ENCODE results near the gene TRIM5. TPM values are rescaled to one million over a fixed set of nuclear protein-coding genes. Genes with fewer than 3 reads are reported as not detected.

TRIM5 gene
- total and polyA plus RNA-seq, 10 of the 15 experiments (the other 5 are each of a cell fraction or from before 2014, with no cell fraction given), result 20.0 to 59.7 (median 31.8) TPM

- TF ChIP-seq NFIC (IDR thresholded peaks at IDR 0.05; ENCODE audit: low read depth, low read length), result no peak
- no peak for TF ChIP-seq SMAD1 (IDR thresholded peaks at IDR 0.05; ENCODE audit: low read depth, partially characterized antibody)
- no peak for TF ChIP-seq BCLAF1 (IDR thresholded peaks at IDR 0.05)
- no peak for TF ChIP-seq ZNF207 (IDR thresholded peaks at IDR 0.05; ENCODE audit: borderline replicate concordance)
- TF ChIP-seq CEBPB (IDR thresholded peaks at IDR 0.05; ENCODE audit: borderline replicate concordance in 1 of 2, low read depth in 2 of 2, low read length in 2 of 2), result no peak
- TF ChIP-seq HCFC1 (IDR thresholded peaks at IDR 0.05; ENCODE audit: low read length), result no peak
- TF ChIP-seq CHD2 (IDR thresholded peaks at IDR 0.05; ENCODE audit: borderline replicate concordance, low read depth, low read length), result peak; percentile 46; the same call in 1 of the 2 replicates
- TF ChIP-seq MTA3 (IDR thresholded peaks at IDR 0.05; ENCODE audit: borderline replicate concordance, low read length), result no peak
- TF ChIP-seq CBX5 (IDR thresholded peaks at IDR 0.05; ENCODE audit: low read depth), result no peak
- peak; percentile 53; the same call in 1 of the 2 replicates for TF ChIP-seq MXI1 (IDR thresholded peaks at IDR 0.05; ENCODE audit: low read depth, low read length)
- TF ChIP-seq ASH2L (IDR thresholded peaks at IDR 0.05; ENCODE audit: borderline replicate concordance, low read depth), result no peak
- TF ChIP-seq KDM1A (IDR thresholded peaks at IDR 0.05; ENCODE audit: borderline replicate concordance), result no peak
- no peak for TF ChIP-seq SUZ12 (IDR thresholded peaks at IDR 0.05; ENCODE audit: unreplicated experiment)
- peak; percentile 69 for TF ChIP-seq CBFB (IDR thresholded peaks at IDR 0.05; ENCODE audit: low read depth)
- TF ChIP-seq E2F8 (IDR thresholded peaks at IDR 0.05; ENCODE audit: low read depth, partially characterized antibody), result no peak
- no peak for TF ChIP-seq MTA2 (IDR thresholded peaks at IDR 0.05; ENCODE audit: low read depth)
- no peak for TF ChIP-seq SUPT20H (IDR thresholded peaks at IDR 0.05; ENCODE audit: borderline replicate concordance, control insufficient read depth, low read depth, low read length)
- peak; percentile 33; the same call in 1 of the 2 replicates for TF ChIP-seq ATF7 (IDR thresholded peaks at IDR 0.05; ENCODE audit: low read depth)
- TF ChIP-seq SMAD5 (IDR thresholded peaks at IDR 0.05; ENCODE audit: low read depth), result peak; percentile 89; the same call in 1 of the 2 replicates
- TF ChIP-seq ZNF592 (IDR thresholded peaks at IDR 0.05), result no peak
- peak; percentile 87 for TF ChIP-seq TAF1 (IDR thresholded peaks at IDR 0.05; ENCODE audit: borderline replicate concordance, low read depth, low read length)
Observed at GRCh38 chr11:5624489-5625279, 60.2 kb downstream of the TRIM5 start, which contains the start of gene TRIM34 (continued).
